ENCODE data around the gene RAB11B. TPM values are rescaled to one million over a fixed set of nuclear protein-coding genes. Genes with fewer than 3 reads are reported as not detected.
"Not testable (repeated sequence)": the region's sequence is repeated elsewhere in the genome, so short reads cannot be mapped to it uniquely, and the experiment has no call there.

RAB11B gene
- total RNA-seq, 1 donor from 2014 or later = 70.8 TPM

DNA sequence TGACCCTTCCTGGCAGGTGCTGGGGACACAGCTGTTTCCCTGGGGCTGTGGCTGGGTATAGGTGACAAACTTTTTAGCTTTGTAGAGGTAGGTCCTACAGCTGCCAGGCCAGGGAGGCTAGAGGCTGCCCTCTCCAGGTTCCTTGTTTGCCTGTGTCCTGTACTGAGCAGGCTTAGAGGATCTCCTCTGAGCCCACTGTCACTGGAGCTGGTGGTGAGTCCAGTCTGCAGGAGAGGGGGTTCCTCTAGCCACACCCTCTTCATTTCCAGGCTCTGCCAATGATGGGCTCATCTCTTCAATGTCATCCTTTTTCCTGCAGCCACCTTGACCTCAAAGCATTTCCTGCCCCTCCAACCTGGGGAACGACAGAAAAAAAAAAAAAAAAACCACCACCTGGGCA lies 12.6 kb upstream of the RAB11B start:
- Histone ChIP-seq H3K27ac (no peak overlapping the region), H3K4me3 (no peak overlapping the region), H3K27me3 (no peaks in the 10 kb centered on the region), H3K36me3 (peaks cover 0 to 22% of the 10 kb centered on the region in 2 donors), H3K4me1 (no peaks in the 10 kb centered on the region), H3K9me3 (no peaks in the 10 kb centered on the region)
- DNase-seq (ENCODE audit: low spot score in 2 of 2) = no peak
- intact Hi-C loops (cut with DNase I) = no loop called here
- TF ChIP-seq CTCF (IDR thresholded peaks at IDR 0.05) = no peak

DNA sequence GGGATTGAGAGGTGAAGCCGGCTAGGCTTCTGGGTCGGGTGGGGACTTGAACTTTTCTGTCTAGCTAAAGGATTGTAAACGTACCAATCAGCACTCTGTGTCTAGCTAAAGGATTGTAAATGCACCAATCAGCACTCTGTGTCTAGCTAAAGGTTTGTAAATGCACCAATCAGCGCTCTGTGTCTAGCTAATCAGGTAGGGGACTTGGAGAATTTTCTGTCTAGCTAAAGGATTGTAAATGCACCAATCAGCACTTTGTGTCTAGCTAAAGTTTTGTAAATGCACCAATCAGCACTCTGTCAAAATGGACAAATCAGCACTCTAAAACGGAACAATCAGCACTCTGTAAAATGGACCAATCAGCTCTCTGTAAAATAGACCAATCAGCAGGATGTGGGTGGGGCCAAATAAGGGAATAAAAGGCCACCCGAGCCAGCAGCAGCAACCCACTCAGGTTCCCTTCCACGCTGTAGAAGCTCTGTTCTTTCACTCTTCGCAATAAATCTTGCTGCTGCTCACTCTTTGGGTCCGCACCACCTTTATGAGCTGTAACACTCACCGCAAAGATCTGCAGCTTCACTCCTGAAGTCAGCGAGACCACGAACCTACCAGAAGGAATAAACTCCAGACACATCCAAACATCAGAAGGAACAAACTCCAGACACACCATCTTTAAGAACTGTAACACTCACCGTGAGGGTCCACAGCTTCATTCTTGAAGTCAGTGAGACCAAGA lies 10.8 kb upstream of the RAB11B start:
- H3K4me3 ChIP-seq; H3K27me3 ChIP-seq; H3K27ac ChIP-seq; H3K9me3 ChIP-seq; H3K4me1 ChIP-seq; DNase-seq (ENCODE audit: low spot score in 2 of 2); H3K36me3 ChIP-seq; intact Hi-C loops (cut with DNase I): not testable (repeated sequence)

- H3K27me3 ChIP-seq; intact Hi-C loops (cut with DNase I); H3K9me3 ChIP-seq; H3K27ac ChIP-seq; H3K36me3 ChIP-seq; DNase-seq (ENCODE audit: low spot score in 2 of 2); H3K4me1 ChIP-seq; H3K4me3 ChIP-seq: not testable (repeated sequence)
These were observed 5.6 kb upstream of the RAB11B start for GRCh38 chr19:8384569-8384968.

- H3K4me1 ChIP-seq; intact Hi-C loops (cut with DNase I); DNase-seq (ENCODE audit: low spot score in 2 of 2); H3K9me3 ChIP-seq; H3K27me3 ChIP-seq; H3K4me3 ChIP-seq; H3K36me3 ChIP-seq; H3K27ac ChIP-seq: not testable (repeated sequence)
These were observed 5.1 kb upstream of the RAB11B start for GRCh38 chr19:8385103-8385502.

DNA sequence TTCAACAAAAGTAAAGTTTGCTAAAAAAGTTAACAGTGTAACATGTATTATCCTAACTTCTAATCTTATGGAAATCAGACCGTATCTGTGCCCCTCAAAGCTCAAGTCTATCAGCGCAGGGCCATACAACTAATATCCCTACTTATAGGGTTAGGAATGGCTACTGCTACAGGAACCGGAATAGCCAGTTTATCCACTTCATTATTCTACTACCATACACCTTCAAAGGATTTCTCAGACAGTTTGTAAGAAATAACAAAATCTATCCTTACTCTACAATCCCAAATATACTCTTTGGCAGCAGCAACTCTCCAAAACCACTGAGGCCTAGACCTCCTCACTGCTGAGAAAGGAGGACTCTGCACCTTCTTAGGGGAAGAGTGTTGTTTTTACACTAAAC lies 4.6 kb upstream of the RAB11B start:
- not testable (repeated sequence) for H3K27ac ChIP-seq

DNA sequence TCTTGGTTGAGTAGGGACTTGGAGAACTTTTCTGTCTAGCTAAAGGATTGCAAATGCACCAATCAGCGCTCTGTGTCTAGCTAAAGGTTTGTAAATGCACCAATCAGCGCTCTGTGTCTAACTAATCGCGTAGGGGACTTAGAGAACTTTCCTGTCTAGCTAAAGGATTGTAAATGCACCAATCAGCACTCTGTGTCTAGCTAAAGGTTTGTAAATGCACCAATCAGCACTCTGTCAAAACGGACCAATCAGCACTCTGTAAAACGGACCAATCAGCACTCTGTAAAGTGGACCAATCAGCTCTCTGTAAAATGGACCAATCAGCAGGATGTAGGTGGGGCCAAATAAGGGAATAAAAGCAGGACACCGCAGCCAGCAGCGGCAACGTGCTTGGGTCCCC lies 3.7 kb upstream of the RAB11B start:
- not testable (repeated sequence) for H3K9me3 ChIP-seq

More for the DNA sequence above, 4.6 kb upstream of the RAB11B start:
- H3K27me3 ChIP-seq; intact Hi-C loops (cut with DNase I); H3K9me3 ChIP-seq; H3K36me3 ChIP-seq; H3K4me3 ChIP-seq; H3K4me1 ChIP-seq; DNase-seq (ENCODE audit: low spot score in 2 of 2): not testable (repeated sequence)

GRCh38 chr19:8386990-8387389 lies 3.2 kb upstream of the RAB11B start:
- H3K4me1 ChIP-seq = peaks cover 10 to 15% of the 10 kb centered on the region in 2 donors
- intact Hi-C loops (cut with DNase I) = no loop called here
- no peaks in the 10 kb centered on the region for H3K36me3 ChIP-seq
- H3K9me3 ChIP-seq = no peaks in the 10 kb centered on the region
- H3K27me3 ChIP-seq = no peaks in the 10 kb centered on the region
- no peak overlapping the region for H3K4me3 ChIP-seq
- TF ChIP-seq CTCF (IDR thresholded peaks at IDR 0.05) = no peak
- no peak for DNase-seq (ENCODE audit: low spot score in 2 of 2)
- no peak overlapping the region for H3K27ac ChIP-seq

More for the DNA sequence above, 3.7 kb upstream of the RAB11B start:
- H3K36me3 ChIP-seq; H3K4me1 ChIP-seq; DNase-seq (ENCODE audit: low spot score in 2 of 2); H3K4me3 ChIP-seq; intact Hi-C loops (cut with DNase I); H3K27me3 ChIP-seq; H3K27ac ChIP-seq: not testable (repeated sequence)

- DNase-seq (ENCODE audit: low spot score in 2 of 2) = no peak
- no peak overlapping the region for H3K27ac ChIP-seq
These were observed 2.2 kb upstream of the RAB11B start for GRCh38 chr19:8387688-8388611.

More at GRCh38 chr19:8387688-8388611, 2.2 kb upstream of the RAB11B start:
- Histone ChIP-seq H3K4me3 (no peak overlapping the region), H3K4me1 (peaks cover 12 to 22% of the 10 kb centered on the region in 2 donors), H3K9me3 (no peaks in the 10 kb centered on the region), H3K36me3 (no peaks in the 10 kb centered on the region), H3K27me3 (no peaks in the 10 kb centered on the region)
- intact Hi-C loops (cut with DNase I) = no loop called here
- no peak for TF ChIP-seq CTCF (IDR thresholded peaks at IDR 0.05)
